ENCODE measurements around the gene HMCN2. TPM values are rescaled to one million over a fixed set of nuclear protein-coding genes. Genes with fewer than 3 reads are reported as not detected.

HMCN2 gene
- 0.06 to 0.13 TPM in 2 of 5 replicates, not detected in the others for total RNA-seq (2022; extraction: Qiagen RNA extraction; ENCODE audit: low read depth)

GRCh38 chr9:130265431-130266235, at the start of gene HMCN2:
HMCN2 (plus strand) TSS chr9:130265760; CDS start chr9:130265879, 119 bp downstream.

GRCh38 chr9:130444565-130445221, 179.1 kb downstream of the HMCN2 start, which contains the start of gene ASS1:
ASS1 (plus strand) TSS chr9:130444961; CDS start chr9:130452229, 7,268 bp downstream.

Other genes starting within 250 kb of the HMCN2 start
- 11.6 to 15.5 TPM (median 13.8 TPM) in 5 replicates for gene FNBP1, start 222.6 kb upstream of the HMCN2 start, total RNA-seq (2022; extraction: Qiagen RNA extraction; ENCODE audit: low read depth)
- gene GPR107, start 211.9 kb upstream of the HMCN2 start, total RNA-seq (2022; extraction: Qiagen RNA extraction; ENCODE audit: low read depth) = 23.5 to 30.6 TPM (median 26.8 TPM) in 5 replicates
- 28.4 to 55.9 TPM (median 48.8 TPM) in 5 replicates for gene NCS1, start 93.4 kb upstream of the HMCN2 start, total RNA-seq (2022; extraction: Qiagen RNA extraction; ENCODE audit: low read depth)
- gene ASS1, start 179.2 kb downstream of the HMCN2 start, total RNA-seq (2022; extraction: Qiagen RNA extraction; ENCODE audit: low read depth) = 16.6 to 19.5 TPM (median 17.7 TPM) in 5 replicates

Measured in A549 treated with ZK216348 at 1 μM for 4 hours (cell line).